ENCODE data around the gene PIK3C3. TPM values are rescaled to one million over a fixed set of nuclear protein-coding genes. Genes with fewer than 3 reads are reported as not detected.
A peak's percentile ranks its signal among the peaks of the same experiment; 100 is the strongest.

The PIK3C3 gene
- total and polyA plus RNA-seq, 2 of the 8 experiments (the other 6 are each of a cell fraction or from before 2014, with no cell fraction given), result 15.3 to 47.4 TPM

GRCh38 chr18:42072407-42072806 is 117.4 kb downstream of the PIK3C3 start:
- Histone ChIP-seq H3K23ac (ENCODE audit: insufficient read length) (no peak overlapping the region), H4K5ac (ENCODE audit: insufficient read length, low read depth, low read length) (no peak overlapping the region), H2BK20ac (ENCODE audit: low read length) (no peak overlapping the region), H3K79me2 (ENCODE audit: control insufficient read depth in 1 of 2, insufficient read depth in 2 of 2, low read length in 2 of 2) (no peaks in the 10 kb centered on the region), H2BK15ac (ENCODE audit: low read length) (no peak overlapping the region), H3K9ac (replicated peaks in 1 of 4; ENCODE audit: extremely low read depth in 1 of 4, low read depth in 3 of 4, low read length in 3 of 4) (no peak overlapping the region), H3K36me3 (ENCODE audit: control insufficient read depth in 2 of 4, insufficient read depth in 4 of 4, low read length in 3 of 4) (peaks cover 0 to 15% (median 7%) of the 10 kb centered on the region in 4 experiments; a peak in 3 of 8 replicates), H2BK5ac (ENCODE audit: low read depth, low read length) (no peak overlapping the region), H3K23me2 (ENCODE audit: low read depth, low read length) (no peaks in the 10 kb centered on the region), H3K14ac (ENCODE audit: insufficient read length) (no peak overlapping the region), H3K27me3 (replicated peaks in 1 of 4; ENCODE audit: control insufficient read depth in 3 of 4, extremely low read depth in 1 of 4, insufficient read depth in 3 of 4, low read length in 3 of 4) (no peaks in the 10 kb centered on the region), H3K4me2 (ENCODE audit: insufficient read depth in 1 of 2, low read depth in 2 of 2, low read length in 2 of 2) (no peak overlapping the region), H3K79me1 (ENCODE audit: low read depth, low read length) (no peaks in the 10 kb centered on the region), H3K56ac (replicated peaks; ENCODE audit: insufficient read length, low read depth, low read length) (no peak overlapping the region), H3K18ac (ENCODE audit: extremely low read depth, low read length) (no peak overlapping the region), H4K20me1 (replicated peaks in 1 of 2; ENCODE audit: control insufficient read depth in 1 of 2, insufficient read depth in 2 of 2, low read length in 2 of 2) (no peaks in the 10 kb centered on the region), H3K27ac (ENCODE audit: low read depth, low read length) (no peak overlapping the region), H3K4me1 (replicated peaks in 1 of 4; ENCODE audit: control insufficient read depth in 3 of 4, insufficient read depth in 4 of 4, low read length in 3 of 4) (no peaks in the 10 kb centered on the region), H2AFZ (ENCODE audit: low read length) (no peak overlapping the region), H4K91ac (replicated peaks; ENCODE audit: insufficient read length, low read length) (no peak overlapping the region), H3K9me3 (ENCODE audit: insufficient read depth in 2 of 2, low read depth in 1 of 2, low read length in 1 of 2) (no peaks in the 10 kb centered on the region), H2BK120ac (replicated peaks; ENCODE audit: low read depth, low read length) (no peak overlapping the region), H3K4ac (replicated peaks; ENCODE audit: insufficient read length, low read depth, low read length) (no peak overlapping the region), H2BK12ac (ENCODE audit: low read depth, low read length) (no peak overlapping the region), H3K4me3 (ENCODE audit: extremely low read depth in 1 of 4, insufficient read depth in 2 of 4, low read depth in 3 of 4, low read length in 4 of 4) (no peak overlapping the region), H2AK5ac (ENCODE audit: low read depth, low read length) (no peak overlapping the region), H4K8ac (ENCODE audit: extremely low read depth, insufficient read depth, low read length) (no peak overlapping the region)
- FAIRE-seq (no peak), DNase-seq (ENCODE audit: low read depth in 1 of 2, low spot score in 2 of 2) (no peak)
- TF ChIP-seq CTCF (IDR thresholded peaks at IDR 0.05; ENCODE audit: control extremely low read depth in 1 of 3, insufficient read depth in 1 of 3, low read depth in 1 of 3, low read length in 3 of 3), result peak in 2 of 3 experiments; percentile 25 to 26; a peak in 3 of 4 replicates
- no peak for TF ChIP-seq SP2 (IDR thresholded peaks at IDR 0.05; ENCODE audit: low read length)
- no peak for TF ChIP-seq BCL11A (IDR thresholded peaks at IDR 0.05; ENCODE audit: low read depth in 2 of 2, low read length in 2 of 2)
- 99% methylated on average over 4 of the region's 4 CpGs; no CpG with 5 or more reads in 1 of the 2 experiments for WGBS, 2 experiments (ENCODE audit: extremely low coverage in 1 of 2, insufficient coverage in 1 of 2, insufficient read length in 1 of 2, insufficient replicate concordance in 2 of 2, low coverage in 1 of 2, low lambda C conversion rate in 2 of 2, missing lambda C conversion rate in 1 of 2)
- ChIA-PET POLR2A (ENCODE audit: partially characterized antibody) (no interaction called here), CTCF (ENCODE audit: partially characterized antibody) (interaction anchor here (0.6 kb wide), 1 partner anchor 1526 kb away, joined by 3 read pairs; no protein-coding TSS in a partner anchor)
